GM21825 (cell line): ENCODE measurements around the gene ADAT1.

ENCODE experiments used
- ATAC-seq: cut with Tn5 transposase; IDR thresholded peaks from one replicate; pipeline ENCODE4 v1.9.1; 2021; ENCODE audit warnings: mild to moderate bottlenecking, moderate library complexity; ENCODE audit not compliant: unreplicated experiment

Gene ADAT1

GRCh38 chr16:75578212-75578611 lies 44.9 kb downstream of the ADAT1 start:
- ATAC-seq: no peak

GRCh38 chr16:75576384-75576811 lies 46.7 kb downstream of the ADAT1 start:
- no peak for ATAC-seq

- no peak for ATAC-seq
Observed at GRCh38 chr16:75575958-75576357, 47.1 kb downstream of the ADAT1 start.

DNA sequence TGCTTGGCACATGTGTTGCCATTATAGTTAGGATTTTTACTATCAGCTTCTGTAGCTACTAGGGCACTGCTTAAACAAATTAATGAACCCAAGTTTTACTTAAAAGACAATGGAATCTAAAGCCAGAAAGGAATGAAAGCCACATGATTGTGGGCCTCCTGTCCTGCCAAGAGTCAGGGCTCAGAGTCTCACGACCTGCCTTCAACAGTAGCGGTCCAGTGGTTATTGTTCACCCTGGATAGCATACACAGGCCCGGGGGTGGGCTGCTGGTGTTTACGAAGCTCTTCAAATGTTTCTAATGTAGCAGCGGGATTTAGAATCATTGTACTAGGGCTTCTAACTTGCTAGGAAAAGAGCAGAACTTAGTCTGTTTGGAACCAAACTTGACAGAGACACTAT lies 49.1 kb downstream of the ADAT1 start:
- no peak for ATAC-seq

DNA sequence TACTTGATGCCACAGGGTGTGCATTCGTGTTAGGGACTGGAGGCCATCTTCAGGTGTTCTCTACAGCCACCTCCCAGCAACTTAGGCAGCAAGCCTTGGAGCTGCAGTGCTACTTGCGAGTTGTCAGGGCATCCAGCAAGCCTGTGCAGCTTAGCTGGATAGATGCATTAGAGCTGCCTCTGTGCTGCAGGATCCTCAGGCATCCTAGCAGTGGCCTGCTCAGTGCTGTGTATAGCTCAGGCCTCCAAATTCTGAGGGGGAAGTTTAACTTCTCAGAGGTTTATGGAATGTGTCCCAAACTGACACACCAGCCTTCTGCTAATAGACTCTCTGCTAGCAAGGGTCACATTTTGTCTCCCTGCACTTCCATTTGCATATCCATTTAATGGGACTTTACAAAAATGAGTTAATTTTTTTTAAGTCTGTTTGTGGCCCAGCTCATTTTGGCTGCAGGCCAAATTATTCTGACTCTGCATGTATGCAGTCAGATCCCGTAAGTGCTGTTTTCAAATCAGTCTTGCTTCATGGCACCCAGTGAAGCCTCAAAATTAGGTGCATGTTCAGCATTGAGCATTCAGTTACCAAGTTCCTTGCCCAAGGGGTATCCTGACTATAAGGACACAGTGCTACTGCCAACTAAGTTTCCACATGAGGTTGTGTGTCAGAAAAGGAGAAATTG lies 50.1 kb downstream of the ADAT1 start:
- ATAC-seq: no peak

- no peak for ATAC-seq
Observed at GRCh38 chr16:75570396-75571065, 52.5 kb downstream of the ADAT1 start.

- no peak for ATAC-seq
Observed at GRCh38 chr16:75567911-75568310, 55.2 kb downstream of the ADAT1 start.

DNA sequence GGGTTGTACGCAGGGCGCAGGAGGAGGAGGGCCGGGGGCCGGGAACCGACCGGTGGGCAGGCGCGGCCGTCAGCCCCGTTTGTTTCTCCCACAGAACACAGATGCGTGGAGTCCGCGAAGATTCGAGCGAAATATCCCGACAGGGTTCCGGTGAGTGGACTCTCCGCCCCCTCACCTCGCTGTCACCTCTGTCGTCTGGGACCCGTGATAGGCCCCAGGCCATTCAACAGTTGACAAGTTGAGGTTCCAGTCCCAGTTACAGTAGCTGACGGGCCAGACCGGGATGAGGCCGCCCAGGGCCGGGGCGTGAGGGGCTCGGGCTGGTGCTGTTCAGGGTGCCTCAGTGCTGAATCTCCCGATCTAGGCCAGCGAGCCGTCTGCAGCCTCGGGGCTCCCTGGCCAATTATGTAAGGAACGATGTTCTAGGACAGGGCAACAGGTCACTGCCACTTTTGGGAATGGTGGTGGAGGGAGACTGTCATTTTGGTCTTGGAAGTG lies 56.3 kb downstream of the ADAT1 start:
- ATAC-seq: no peak

GRCh38 chr16:75566040-75566757 lies 56.9 kb downstream of the ADAT1 start, which contains the start of gene GABARAPL2:
Gene GABARAPL2 (plus strand): TSS chr16:75566379. CDS start chr16:75566487, 108 bp downstream.
- peak; percentile 76 for ATAC-seq

DNA sequence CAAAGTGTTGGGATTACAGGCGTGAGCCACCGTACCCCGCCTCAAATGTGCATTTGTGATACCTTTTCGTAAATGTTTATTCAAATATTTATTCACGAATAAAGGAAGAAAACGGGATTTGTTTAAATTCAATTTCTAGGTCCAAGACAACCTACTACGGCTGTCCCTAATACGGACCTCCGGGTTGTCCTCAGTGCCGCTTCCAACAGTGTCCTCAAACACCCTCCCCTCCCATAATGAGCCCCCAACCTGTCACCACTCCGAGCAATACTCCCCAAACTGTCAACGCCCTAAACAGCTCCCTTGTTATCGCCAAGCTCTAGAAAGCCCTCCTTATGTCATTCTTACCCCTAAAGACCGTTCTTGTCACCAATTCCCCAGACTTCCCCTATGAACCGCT lies 57.4 kb downstream of the ADAT1 start:
- peak; percentile 2 for ATAC-seq

DNA sequence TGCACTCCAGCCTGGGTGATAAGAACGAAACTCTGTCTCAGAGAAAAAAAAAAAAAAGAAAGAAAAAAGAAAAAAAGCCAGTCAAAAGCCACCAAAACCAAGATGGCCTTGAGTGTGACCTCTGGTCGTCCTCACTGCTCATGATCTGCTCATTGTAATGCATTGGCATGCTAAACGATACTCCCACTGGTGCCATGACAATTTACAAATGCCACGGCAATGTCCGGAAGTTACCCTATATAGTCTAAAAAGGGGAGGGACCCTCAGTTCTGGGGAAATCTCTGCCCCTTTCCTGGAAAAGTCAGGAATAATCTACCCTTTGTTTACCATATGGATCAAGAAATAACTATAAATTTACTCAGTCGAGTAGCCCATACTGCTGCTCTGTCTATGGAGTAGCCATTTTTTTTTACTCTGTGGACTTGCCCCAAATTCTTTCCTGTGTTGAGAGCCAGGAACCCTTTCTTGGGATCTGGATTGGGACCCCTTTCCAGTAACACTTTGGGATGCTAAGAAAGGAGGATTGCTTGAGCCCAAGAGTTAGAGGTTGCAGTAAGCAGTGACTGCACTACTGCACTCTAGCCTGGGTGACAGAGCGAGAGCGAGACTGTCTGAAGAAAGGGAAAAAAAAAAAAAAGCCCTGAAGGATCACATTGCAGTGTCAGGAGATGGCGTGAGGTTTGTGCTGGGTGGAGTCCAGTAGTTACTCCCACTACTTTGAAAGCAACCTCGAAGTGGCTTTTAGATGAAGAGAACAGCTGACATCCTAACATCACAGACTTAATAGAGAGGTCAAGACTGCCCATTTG lies 63.3 kb downstream of the ADAT1 start:
- ATAC-seq: no peak

GRCh38 chr16:75558846-75559401 lies 64.2 kb downstream of the ADAT1 start:
- ATAC-seq: no peak

- ATAC-seq: no peak
Observed at GRCh38 chr16:75556431-75556950, 66.6 kb downstream of the ADAT1 start.

DNA sequence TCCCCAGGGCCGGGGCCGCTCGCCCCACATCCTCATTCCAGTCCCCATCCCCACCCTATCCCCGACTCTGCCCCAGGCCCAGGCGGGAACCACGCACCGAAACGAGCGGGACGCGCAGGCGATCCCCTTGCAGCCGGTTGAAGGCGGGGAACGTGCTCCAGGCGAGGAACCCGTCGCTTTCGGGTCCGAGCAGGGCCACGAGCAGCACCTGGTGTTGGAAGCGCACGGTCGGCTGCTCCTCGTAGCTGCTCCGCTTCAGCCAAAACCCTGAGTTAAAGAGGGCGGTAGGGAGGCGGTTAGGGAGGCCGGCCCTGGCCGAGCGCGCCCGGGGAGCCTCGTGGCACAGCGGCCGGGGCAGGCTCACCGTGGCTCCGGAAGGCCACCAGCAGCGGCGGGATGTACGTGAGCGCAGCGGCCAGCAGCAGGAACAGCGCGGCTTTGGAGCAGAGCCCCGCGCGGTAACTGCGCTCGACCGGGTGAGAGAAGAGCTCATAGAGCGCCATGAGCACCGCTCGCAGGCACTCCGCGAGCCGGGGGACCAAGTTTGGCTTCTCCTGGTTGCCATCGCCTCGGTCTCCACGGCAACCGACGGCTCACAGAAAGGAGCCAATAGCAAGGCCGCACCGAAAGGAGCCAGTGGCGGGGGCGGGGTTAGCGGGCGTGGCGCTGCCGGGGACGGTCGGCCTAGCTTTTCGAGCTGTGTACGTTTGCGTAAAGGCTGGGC lies 67.2 kb downstream of the ADAT1 start, which contains the start of gene TMEM231:
Gene TMEM231, minus strand, starts transcription at position 546 of the 724 bp plus-strand sequence. Its CDS starts 43 bp downstream, at position 503.
- ATAC-seq: peak; percentile 98

DNA sequence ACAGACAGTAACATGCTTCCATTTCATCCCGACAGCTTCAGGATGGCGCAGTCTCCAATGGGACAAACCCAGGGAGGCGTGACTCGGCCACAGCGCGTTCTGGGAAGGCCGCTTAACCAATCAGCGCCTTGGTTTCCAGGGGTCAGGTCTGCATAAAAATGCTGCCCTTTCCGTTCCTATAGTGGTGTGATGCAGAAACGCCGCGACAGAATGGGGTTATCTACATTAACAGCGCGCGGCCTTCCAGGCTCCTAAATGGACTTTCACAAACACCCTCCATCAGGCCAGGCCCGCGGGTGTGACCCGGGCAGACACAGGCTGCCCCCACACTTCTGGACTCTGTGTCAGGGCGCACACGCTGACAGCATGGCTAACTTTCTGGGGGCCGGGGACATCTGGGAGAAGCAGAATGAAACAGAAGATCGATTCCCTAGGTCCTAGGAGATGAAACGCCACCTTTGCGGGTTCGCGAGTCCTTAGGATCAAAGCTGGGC lies 67.8 kb downstream of the ADAT1 start:
- ATAC-seq: no peak

DNA sequence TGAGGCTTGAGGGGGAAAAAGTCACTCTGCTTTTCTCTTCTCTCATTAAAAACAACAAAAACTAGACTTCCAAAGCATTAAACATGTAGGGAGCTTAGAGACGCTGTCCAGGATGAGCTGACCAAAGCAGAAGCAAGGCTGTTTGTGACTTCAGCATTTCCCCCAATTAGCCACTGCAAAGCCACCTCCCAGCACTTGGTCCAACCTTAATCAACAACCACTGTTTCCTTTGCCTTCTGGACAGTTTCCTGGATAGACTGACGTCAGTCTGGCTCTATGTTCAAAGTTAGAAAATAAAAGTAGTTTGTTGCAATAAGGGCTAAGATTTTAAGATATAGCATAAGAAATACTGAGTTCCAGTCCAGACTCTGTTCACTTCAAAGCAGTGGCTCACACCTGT lies 70.1 kb downstream of the ADAT1 start:
- ATAC-seq: no peak

GRCh38 chr16:75550211-75550662 lies 72.8 kb downstream of the ADAT1 start:
- peak; percentile 90 for ATAC-seq
